ACC112 (cell line): ENCODE measurements around the gene AGGF1.

Experiments
- H2AFZ ChIP-seq: fragments of 200-600 bp; sonication (generic); one replicate; pipeline ENCODE4 v1.6.0; 2017; ENCODE audit warnings: antibody characterized with exemption, low read length; ENCODE audit not compliant: unreplicated experiment
- H3K27ac ChIP-seq: fragments of 200-600 bp; sonication (generic); 2 replicates; pipeline ENCODE4 v1.5.1; 2014; ENCODE audit warnings: low read depth, mild to moderate bottlenecking, antibody characterized with exemption, low read length, moderate library complexity
- H3K27me3 ChIP-seq: fragments of 200-600 bp; sonication (generic); 2 replicates; pipeline ENCODE4 v1.6.1; 2014; ENCODE audit warnings: mild to moderate bottlenecking, antibody characterized with exemption, low read length, moderate library complexity, mixed read lengths; ENCODE audit not compliant: insufficient read depth
- H3K36me3 ChIP-seq: fragments of 200-600 bp; sonication (generic); 2 replicates; pipeline ENCODE4 v1.6.1; 2016; ENCODE audit warnings: mild to moderate bottlenecking, antibody characterized with exemption, low read length, moderate library complexity, mixed read lengths; ENCODE audit not compliant: insufficient read depth
- H3K4me1 ChIP-seq: fragments of 200-600 bp; sonication (generic); one replicate; pipeline ENCODE4 v1.6.1; 2016; ENCODE audit warnings: low read length, mixed read lengths; ENCODE audit not compliant: insufficient read depth, unreplicated experiment, control insufficient read depth
- H3K4me3 ChIP-seq: fragments of 200-600 bp; sonication (generic); 2 replicates; pipeline ENCODE4 v1.5.1; 2014; ENCODE audit warnings: mild to moderate bottlenecking, low read depth, low read length
- H3K79me2 ChIP-seq: fragments of 200-600 bp; sonication (generic); one replicate; pipeline ENCODE4 v1.6.0; 2016; ENCODE audit warnings: low read length; ENCODE audit not compliant: control insufficient read depth, unreplicated experiment, insufficient read depth

Gene AGGF1

GRCh38 chr5:77028631-77029375, 1.4 kb upstream of the AGGF1 start:
- Histone ChIP-seq H3K79me2 (peaks cover 22% of the 10 kb centered on the region), H3K4me3 (no peak overlapping the region), H3K27me3 (no peaks in the 10 kb centered on the region), H3K36me3 (no peaks in the 10 kb centered on the region), H3K4me1 (peaks cover 9% of the 10 kb centered on the region), H3K27ac (no peak overlapping the region), H2AFZ (no peak overlapping the region)

- Histone ChIP-seq H3K4me1 (peaks cover 9% of the 10 kb centered on the region), H3K4me3 (peak overlapping the region; percentile 84), H2AFZ (peak overlapping the region; percentile 60), H3K36me3 (no peaks in the 10 kb centered on the region), H3K27ac (no peak overlapping the region), H3K79me2 (peaks cover 22% of the 10 kb centered on the region), H3K27me3 (no peaks in the 10 kb centered on the region)
Observed at GRCh38 chr5:77029376-77029885, 773 bp upstream of the AGGF1 start.

- Histone ChIP-seq H3K4me3 (peak overlapping the region; percentile 84; the same call in 1 of the 2 replicates), H3K36me3 (peaks cover 8% of the 10 kb centered on the region), H3K79me2 (peaks cover 22% of the 10 kb centered on the region), H3K27me3 (no peaks in the 10 kb centered on the region), H2AFZ (no peak overlapping the region), H3K4me1 (peaks cover 9% of the 10 kb centered on the region), H3K27ac (no peak overlapping the region)
Observed at GRCh38 chr5:77031891-77032290, 1.7 kb downstream of the AGGF1 start.

GRCh38 chr5:77032635-77033034, 2.4 kb downstream of the AGGF1 start:
- H3K4me3 ChIP-seq, result no peak overlapping the region
- H3K36me3 ChIP-seq, result peaks cover 10% of the 10 kb centered on the region
- H3K27ac ChIP-seq, result no peak overlapping the region
- no peaks in the 10 kb centered on the region for H3K27me3 ChIP-seq
- H2AFZ ChIP-seq, result no peak overlapping the region
- peaks cover 9% of the 10 kb centered on the region for H3K4me1 ChIP-seq
- peaks cover 22% of the 10 kb centered on the region for H3K79me2 ChIP-seq

- H3K4me1 ChIP-seq, result peaks cover 9% of the 10 kb centered on the region
Observed at GRCh38 chr5:77033338-77033737, 3.1 kb downstream of the AGGF1 start.

GRCh38 chr5:77035950-77036349, 5.7 kb downstream of the AGGF1 start:
- peaks cover 9% of the 10 kb centered on the region for H3K4me1 ChIP-seq
- H3K27me3 ChIP-seq, result no peaks in the 10 kb centered on the region
- peaks cover 28% of the 10 kb centered on the region for H3K36me3 ChIP-seq
- H3K27ac ChIP-seq, result no peak overlapping the region
- H3K4me3 ChIP-seq, result no peak overlapping the region
- peaks cover 17% of the 10 kb centered on the region for H3K79me2 ChIP-seq
- H2AFZ ChIP-seq, result no peak overlapping the region

More at GRCh38 chr5:77033338-77033737, 3.1 kb downstream of the AGGF1 start:
- H3K79me2 ChIP-seq, result peaks cover 22% of the 10 kb centered on the region
- H3K36me3 ChIP-seq, result peaks cover 14% of the 10 kb centered on the region
- no peak overlapping the region for H3K27ac ChIP-seq
- H2AFZ ChIP-seq, result no peak overlapping the region
- no peaks in the 10 kb centered on the region for H3K27me3 ChIP-seq
- H3K4me3 ChIP-seq, result no peak overlapping the region

GRCh38 chr5:77046416-77047073, 16.3 kb downstream of the AGGF1 start:
- no peaks in the 10 kb centered on the region for H3K27me3 ChIP-seq
- peaks cover 5% of the 10 kb centered on the region for H3K4me1 ChIP-seq
- H2AFZ ChIP-seq, result no peak overlapping the region
- no peak overlapping the region for H3K27ac ChIP-seq
- H3K4me3 ChIP-seq, result no peak overlapping the region
- H3K79me2 ChIP-seq, result no peaks in the 10 kb centered on the region
- H3K36me3 ChIP-seq, result peaks cover 23% of the 10 kb centered on the region

GRCh38 chr5:77064040-77064439, 33.8 kb downstream of the AGGF1 start:
- H3K36me3 ChIP-seq, result peaks cover 60% of the 10 kb centered on the region
- no peak overlapping the region for H2AFZ ChIP-seq
- peaks cover 3% of the 10 kb centered on the region for H3K4me1 ChIP-seq
- H3K79me2 ChIP-seq, result no peaks in the 10 kb centered on the region
- H3K27ac ChIP-seq, result no peak overlapping the region
- H3K4me3 ChIP-seq, result no peak overlapping the region
- H3K27me3 ChIP-seq, result no peaks in the 10 kb centered on the region

- Histone ChIP-seq H3K27me3 (no peaks in the 10 kb centered on the region), H3K79me2 (no peaks in the 10 kb centered on the region), H2AFZ (no peak overlapping the region), H3K36me3 (peaks cover 53% of the 10 kb centered on the region), H3K4me1 (peaks cover 3% of the 10 kb centered on the region), H3K27ac (no peak overlapping the region), H3K4me3 (no peak overlapping the region)
Observed at GRCh38 chr5:77065256-77065655, 35.1 kb downstream of the AGGF1 start.

- H2AFZ ChIP-seq, result no peak overlapping the region
- H3K4me1 ChIP-seq, result peaks cover 3% of the 10 kb centered on the region
- no peak overlapping the region for H3K4me3 ChIP-seq
- H3K27ac ChIP-seq, result no peak overlapping the region
- H3K27me3 ChIP-seq, result no peaks in the 10 kb centered on the region
- H3K36me3 ChIP-seq, result peaks cover 45% of the 10 kb centered on the region
- H3K79me2 ChIP-seq, result no peaks in the 10 kb centered on the region
Observed at GRCh38 chr5:77066184-77066583, 36.0 kb downstream of the AGGF1 start.
